Osteocyte (in vitro differentiated cells): ENCODE measurements around the gene TYW1. TPM values are rescaled to one million over a fixed set of nuclear protein-coding genes. Genes with fewer than 3 reads are reported as not detected.
"Not testable (repeated sequence)": the region's sequence is repeated elsewhere in the genome, so short reads cannot be mapped to it uniquely, and the experiment has no call there.

Experiments used
- DNase-seq: peaks from one replicate; pipeline ENCODE4 v3.0.0; 2021; ENCODE audit warnings: mixed read lengths; ENCODE audit not compliant: unreplicated experiment; ENCODE audit errors: extremely low spot score
- H3K27ac Mint-ChIP-seq: one replicate; pipeline ENCODE4 v1.8.0; 2021; ENCODE audit warnings: mild to moderate bottlenecking, mixed read lengths; ENCODE audit not compliant: unreplicated experiment
- H3K27me3 Mint-ChIP-seq: one replicate; pipeline ENCODE4 v1.8.0; 2021; ENCODE audit warnings: mixed read lengths; ENCODE audit not compliant: unreplicated experiment
- H3K36me3 Mint-ChIP-seq: one replicate; pipeline ENCODE4 v1.8.0; 2021; ENCODE audit warnings: mixed read lengths; ENCODE audit not compliant: unreplicated experiment
- H3K4me1 Mint-ChIP-seq: one replicate; pipeline ENCODE4 v1.8.0; 2021; ENCODE audit warnings: mixed read lengths; ENCODE audit not compliant: unreplicated experiment
- H3K4me3 Mint-ChIP-seq: one replicate; pipeline ENCODE4 v1.8.0; 2021; ENCODE audit warnings: mild to moderate bottlenecking, moderate library complexity, mixed read lengths; ENCODE audit not compliant: unreplicated experiment
- H3K9me3 Mint-ChIP-seq: one replicate; pipeline ENCODE4 v1.8.0; 2021; ENCODE audit warnings: mixed read lengths; ENCODE audit not compliant: unreplicated experiment
- CTCF ChIP-seq: fragments of 200-600 bp; sonication (generic); IDR thresholded peaks from 2 replicates; pipeline ENCODE4 v1.5.0; 2021; ENCODE audit warnings: antibody characterized with exemption, mild to moderate bottlenecking, moderate library complexity
- total RNA-seq: library from RNA; stranded (reverse); gene quantifications from 2 replicates; pipeline ENCODE4 v1.2.1, GENCODE V29; 2021

TYW1 gene
- total RNA-seq, 1 donor from 2014 or later, result 17.2 TPM

GRCh38 chr7:67192889-67193613 lies 196.4 kb downstream of the TYW1 start:
- H3K4me3 Mint-ChIP-seq, H3K36me3 Mint-ChIP-seq, H3K27me3 Mint-ChIP-seq: not testable (repeated sequence)

GRCh38 chr7:67196176-67196575 lies 199.5 kb downstream of the TYW1 start:
- H3K4me3 Mint-ChIP-seq, DNase-seq, H3K27me3 Mint-ChIP-seq, H3K9me3 Mint-ChIP-seq, H3K27ac Mint-ChIP-seq: not testable (repeated sequence)
- H3K36me3 Mint-ChIP-seq, result peaks cover 13% of the 10 kb centered on the region
- peaks cover 10% of the 10 kb centered on the region for H3K4me1 Mint-ChIP-seq

More at GRCh38 chr7:67192889-67193613, 196.4 kb downstream of the TYW1 start:
- H3K9me3 Mint-ChIP-seq, H3K27ac Mint-ChIP-seq, DNase-seq: not testable (repeated sequence)
- H3K4me1 Mint-ChIP-seq, result peaks cover 10% of the 10 kb centered on the region

- not testable (repeated sequence) for H3K27ac Mint-ChIP-seq, H3K4me1 Mint-ChIP-seq, H3K27me3 Mint-ChIP-seq, DNase-seq, H3K9me3 Mint-ChIP-seq, H3K4me3 Mint-ChIP-seq
- peaks cover 17% of the 10 kb centered on the region for H3K36me3 Mint-ChIP-seq
Measured at GRCh38 chr7:67198865-67199526, 202.4 kb downstream of the TYW1 start.

- H3K27ac Mint-ChIP-seq, H3K4me3 Mint-ChIP-seq, H3K9me3 Mint-ChIP-seq, H3K27me3 Mint-ChIP-seq, H3K4me1 Mint-ChIP-seq, DNase-seq: not testable (repeated sequence)
- H3K36me3 Mint-ChIP-seq, result peaks cover 20% of the 10 kb centered on the region
Measured at GRCh38 chr7:67205772-67206171, 209.1 kb downstream of the TYW1 start.

GRCh38 chr7:67206452-67206851 lies 209.8 kb downstream of the TYW1 start:
- Mint-ChIP-seq H3K36me3 (peaks cover 19% of the 10 kb centered on the region), H3K9me3 (peaks cover 5% of the 10 kb centered on the region), H3K4me3 (no peak overlapping the region), H3K27ac (no peak overlapping the region), H3K4me1 (no peaks in the 10 kb centered on the region), H3K27me3 (no peaks in the 10 kb centered on the region)
- no peak for DNase-seq
- no peak for TF ChIP-seq CTCF

- H3K27ac Mint-ChIP-seq, H3K4me3 Mint-ChIP-seq, DNase-seq, H3K9me3 Mint-ChIP-seq, H3K4me1 Mint-ChIP-seq, H3K27me3 Mint-ChIP-seq: not testable (repeated sequence)
- peaks cover 16% of the 10 kb centered on the region for H3K36me3 Mint-ChIP-seq
Measured at GRCh38 chr7:67208656-67209055, 212.0 kb downstream of the TYW1 start.

GRCh38 chr7:67209256-67209655 lies 212.6 kb downstream of the TYW1 start:
- H3K36me3 Mint-ChIP-seq, result peaks cover 16% of the 10 kb centered on the region
- no peak for DNase-seq
- H3K4me3 Mint-ChIP-seq, result no peak overlapping the region
- no peak for TF ChIP-seq CTCF
- peaks cover 5% of the 10 kb centered on the region for H3K9me3 Mint-ChIP-seq
- H3K27me3 Mint-ChIP-seq, result no peaks in the 10 kb centered on the region
- no peaks in the 10 kb centered on the region for H3K4me1 Mint-ChIP-seq
- H3K27ac Mint-ChIP-seq, result no peak overlapping the region
